ENCODE measurements around the gene DNAL1. TPM values are rescaled to one million over a fixed set of nuclear protein-coding genes. Genes with fewer than 3 reads are reported as not detected.
A peak's percentile ranks its signal among the peaks of the same experiment; 100 is the strongest.

DNAL1 gene
- total RNA-seq (2014; rRNA removed; shearing (Covaris generic)): 5.9 and 6.3 TPM in 2 replicates
- 16.7 TPM in 2 replicates for polyA plus RNA-seq (2016; fragmentation: Nextera tagmentation; extraction: Ambion mirVana)

- Histone ChIP-seq H3K79me2 (ENCODE audit: insufficient read depth) (peaks cover 42% of the 10 kb centered on the region), H3K27me3 (replicated peaks; ENCODE audit: insufficient read depth) (no peaks in the 10 kb centered on the region), H3K9me3 (ENCODE audit: low read depth) (no peaks in the 10 kb centered on the region), H3K4me2 (ENCODE audit: unreplicated experiment) (peak within 1 kb of the TSS; percentile 83), H3K9ac (peak within 1 kb of the TSS; percentile 90), H3K9me2 (ENCODE audit: insufficient read depth) (no peaks in the 10 kb centered on the region), H3K4me1 (ENCODE audit: insufficient read depth) (peaks cover 7% of the 10 kb centered on the region), H4K20me1 (ENCODE audit: insufficient read depth) (no peaks in the 10 kb centered on the region), H3K36me3 (ENCODE audit: low read depth) (no peaks in the 10 kb centered on the region), H3K4me3 (peak within 1 kb of the TSS; percentile 96), H3K27ac (peak within 1 kb of the TSS; percentile 88), H2AFZ (peak within 1 kb of the TSS; percentile 97), H3F3A (ENCODE audit: insufficient read depth) (peaks cover 19% of the 10 kb centered on the region)
- DNase-seq: peak; percentile 96
- 1 to 2% methylated on average over 43 of the region's 43 CpGs for WGBS, 2 experiments (ENCODE audit: low coverage in 1 of 2, low lambda C conversion rate in 2 of 2, missing lambda C conversion rate in 2 of 2)
- in situ Hi-C loops (cut with MboI): no loop called here
- no peak for TF ChIP-seq EZH2 (IDR thresholded peaks at IDR 0.05; ENCODE audit: insufficient read depth, poor library complexity, severe bottlenecking)
- no peak for TF ChIP-seq EZH2phosphoT487 (IDR thresholded peaks at IDR 0.05; ENCODE audit: insufficient read depth, low read depth)
Measured at GRCh38 chr14:73644531-73645247, at the start of gene DNAL1. Gene DNAL1, plus strand, starts transcription at chr14:73644986. Its CDS starts 54 bp downstream, at chr14:73645040.

GRCh38 chr14:73599499-73599898, 45.3 kb upstream of the DNAL1 start:
- no peaks in the 10 kb centered on the region for H3F3A ChIP-seq (ENCODE audit: insufficient read depth)
- H4K20me1 ChIP-seq (ENCODE audit: insufficient read depth): no peaks in the 10 kb centered on the region
- no peak overlapping the region for H3K27ac ChIP-seq
- no peaks in the 10 kb centered on the region for H3K4me1 ChIP-seq (ENCODE audit: insufficient read depth)
- H3K9me2 ChIP-seq (ENCODE audit: insufficient read depth): no peaks in the 10 kb centered on the region
- H3K9ac ChIP-seq: no peak overlapping the region
- H3K4me2 ChIP-seq (ENCODE audit: unreplicated experiment): no peak overlapping the region
- TF ChIP-seq EZH2phosphoT487 (IDR thresholded peaks at IDR 0.05; ENCODE audit: insufficient read depth, low read depth): no peak
- no peak for TF ChIP-seq EZH2 (IDR thresholded peaks at IDR 0.05; ENCODE audit: insufficient read depth, poor library complexity, severe bottlenecking)
- H3K79me2 ChIP-seq (ENCODE audit: insufficient read depth): no peaks in the 10 kb centered on the region
- H3K36me3 ChIP-seq (ENCODE audit: low read depth): no peaks in the 10 kb centered on the region
- H3K9me3 ChIP-seq (ENCODE audit: low read depth): no peaks in the 10 kb centered on the region
- DNase-seq: no peak
- H2AFZ ChIP-seq: no peak overlapping the region
- H3K27me3 ChIP-seq (replicated peaks; ENCODE audit: insufficient read depth): no peaks in the 10 kb centered on the region
- no peak overlapping the region for H3K4me3 ChIP-seq
- in situ Hi-C loops (cut with MboI): no loop called here

GRCh38 chr14:73602994-73603393, 41.8 kb upstream of the DNAL1 start:
- no peak for DNase-seq
- no peak overlapping the region for H3K9ac ChIP-seq
- H3K9me3 ChIP-seq (ENCODE audit: low read depth): no peaks in the 10 kb centered on the region
- H3K4me2 ChIP-seq (ENCODE audit: unreplicated experiment): no peak overlapping the region
- no peaks in the 10 kb centered on the region for H3K36me3 ChIP-seq (ENCODE audit: low read depth)
- H3K27ac ChIP-seq: no peak overlapping the region
- H2AFZ ChIP-seq: no peak overlapping the region
- TF ChIP-seq EZH2phosphoT487 (IDR thresholded peaks at IDR 0.05; ENCODE audit: insufficient read depth, low read depth) (no peak), EZH2 (IDR thresholded peaks at IDR 0.05; ENCODE audit: insufficient read depth, poor library complexity, severe bottlenecking) (no peak)
- 42 to 53% methylated on average over 3 of the region's 3 CpGs for WGBS, 2 experiments (ENCODE audit: low coverage in 1 of 2, low lambda C conversion rate in 2 of 2, missing lambda C conversion rate in 2 of 2)
- H3K27me3 ChIP-seq (replicated peaks; ENCODE audit: insufficient read depth): no peaks in the 10 kb centered on the region
- H3K9me2 ChIP-seq (ENCODE audit: insufficient read depth): no peaks in the 10 kb centered on the region
- H3F3A ChIP-seq (ENCODE audit: insufficient read depth): no peaks in the 10 kb centered on the region
- no peak overlapping the region for H3K4me3 ChIP-seq
- H3K79me2 ChIP-seq (ENCODE audit: insufficient read depth): no peaks in the 10 kb centered on the region
- no peaks in the 10 kb centered on the region for H3K4me1 ChIP-seq (ENCODE audit: insufficient read depth)
- in situ Hi-C loops (cut with MboI): no loop called here
- no peaks in the 10 kb centered on the region for H4K20me1 ChIP-seq (ENCODE audit: insufficient read depth)

- no peaks in the 10 kb centered on the region for H3K4me1 ChIP-seq (ENCODE audit: insufficient read depth)
- DNase-seq: no peak
- peaks cover 1% of the 10 kb centered on the region; the same call in 1 of the 2 replicates for H3F3A ChIP-seq (ENCODE audit: insufficient read depth)
- no peaks in the 10 kb centered on the region for H3K36me3 ChIP-seq (ENCODE audit: low read depth)
- no peaks in the 10 kb centered on the region for H3K9me2 ChIP-seq (ENCODE audit: insufficient read depth)
- no peak overlapping the region for H3K9ac ChIP-seq
- no peak overlapping the region for H2AFZ ChIP-seq
- H3K9me3 ChIP-seq (ENCODE audit: low read depth): no peaks in the 10 kb centered on the region
- H3K4me3 ChIP-seq: no peak overlapping the region
- H4K20me1 ChIP-seq (ENCODE audit: insufficient read depth): no peaks in the 10 kb centered on the region
- H3K4me2 ChIP-seq (ENCODE audit: unreplicated experiment): no peak overlapping the region
- no peak overlapping the region for H3K27ac ChIP-seq
- H3K27me3 ChIP-seq (replicated peaks; ENCODE audit: insufficient read depth): no peaks in the 10 kb centered on the region
- WGBS, 2 experiments (ENCODE audit: low coverage in 1 of 2, low lambda C conversion rate in 2 of 2, missing lambda C conversion rate in 2 of 2): 86 to 89% methylated on average over 3 of the region's 3 CpGs
- in situ Hi-C loops (cut with MboI): no loop called here
- TF ChIP-seq EZH2phosphoT487 (IDR thresholded peaks at IDR 0.05; ENCODE audit: insufficient read depth, low read depth) (no peak), EZH2 (IDR thresholded peaks at IDR 0.05; ENCODE audit: insufficient read depth, poor library complexity, severe bottlenecking) (no peak)
- H3K79me2 ChIP-seq (ENCODE audit: insufficient read depth): no peaks in the 10 kb centered on the region
Measured at GRCh38 chr14:73606271-73606670, 38.5 kb upstream of the DNAL1 start.
